ENCODE data around the gene BCAS3.

- no peak for TF ChIP-seq CTCF (IDR thresholded peaks at IDR 0.05)
- no peak for TF ChIP-seq POLR2A (IDR thresholded peaks at IDR 0.05)
Observed at GRCh38 chr17:61314368-61315078, 636.9 kb downstream of the BCAS3 start.
